Femur (tissue), 1 donor: ENCODE results near the gene HFE.
A peak's percentile ranks its signal among the peaks of the same experiment; 100 is the strongest.
"Not testable (repeated sequence)": the region's sequence is repeated elsewhere in the genome, so short reads cannot be mapped to it uniquely, and the experiment has no call there.

Source experiments
- DNase-seq: peaks from one replicate; pipeline ENCODE4 v3.0.0-alpha.2; 2017

The HFE gene, protein sequence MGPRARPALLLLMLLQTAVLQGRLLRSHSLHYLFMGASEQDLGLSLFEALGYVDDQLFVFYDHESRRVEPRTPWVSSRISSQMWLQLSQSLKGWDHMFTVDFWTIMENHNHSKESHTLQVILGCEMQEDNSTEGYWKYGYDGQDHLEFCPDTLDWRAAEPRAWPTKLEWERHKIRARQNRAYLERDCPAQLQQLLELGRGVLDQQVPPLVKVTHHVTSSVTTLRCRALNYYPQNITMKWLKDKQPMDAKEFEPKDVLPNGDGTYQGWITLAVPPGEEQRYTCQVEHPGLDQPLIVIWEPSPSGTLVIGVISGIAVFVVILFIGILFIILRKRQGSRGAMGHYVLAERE

GRCh38 chr6:26087284-26088115, at the start of gene HFE:
HFE (plus strand) TSS chr6:26087429; CDS start chr6:26087441, 12 bp downstream.
- DNase-seq, result peak; percentile 81

- DNase-seq, result no peak
Observed at GRCh38 chr6:26041946-26042345, 45.3 kb upstream of the HFE start.

DNA sequence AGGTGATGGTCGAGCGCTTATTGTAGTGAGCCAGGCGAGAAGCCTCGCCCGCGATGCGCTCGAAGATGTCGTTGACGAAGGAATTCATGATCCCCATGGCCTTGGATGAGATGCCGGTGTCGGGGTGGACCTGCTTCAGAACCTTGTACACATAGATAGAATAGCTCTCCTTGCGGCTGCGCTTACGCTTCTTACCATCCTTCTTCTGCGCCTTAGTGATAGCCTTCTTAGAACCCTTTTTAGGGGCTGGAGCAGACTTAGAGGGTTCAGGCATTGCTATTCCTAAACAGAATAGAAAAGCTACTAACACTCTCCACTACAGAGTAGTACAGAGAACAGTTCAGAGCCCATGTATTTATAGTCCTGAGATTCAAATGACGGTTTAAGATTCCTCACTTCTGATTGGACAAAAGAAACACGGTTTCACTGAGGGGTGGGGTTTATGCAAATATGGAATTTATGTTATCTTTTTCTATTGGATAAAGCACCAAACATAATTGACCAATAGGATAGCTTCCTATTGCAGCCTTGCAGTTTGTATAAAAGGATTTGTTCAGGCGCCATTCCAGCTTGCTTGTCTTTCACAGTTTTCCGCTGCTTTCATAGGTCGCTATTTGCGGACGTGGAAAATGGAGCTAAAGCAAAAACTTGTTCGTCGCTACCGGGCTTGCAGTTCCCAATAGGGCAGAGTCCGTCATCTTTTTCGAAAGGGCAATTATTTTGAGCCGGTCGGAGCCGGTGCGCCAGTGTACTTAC, 43.7 kb upstream of the HFE start:
- DNase-seq, result peak; percentile 92

GRCh38 chr6:26044140-26045064, 42.8 kb upstream of the HFE start:
- peak; percentile 53 for DNase-seq

DNA sequence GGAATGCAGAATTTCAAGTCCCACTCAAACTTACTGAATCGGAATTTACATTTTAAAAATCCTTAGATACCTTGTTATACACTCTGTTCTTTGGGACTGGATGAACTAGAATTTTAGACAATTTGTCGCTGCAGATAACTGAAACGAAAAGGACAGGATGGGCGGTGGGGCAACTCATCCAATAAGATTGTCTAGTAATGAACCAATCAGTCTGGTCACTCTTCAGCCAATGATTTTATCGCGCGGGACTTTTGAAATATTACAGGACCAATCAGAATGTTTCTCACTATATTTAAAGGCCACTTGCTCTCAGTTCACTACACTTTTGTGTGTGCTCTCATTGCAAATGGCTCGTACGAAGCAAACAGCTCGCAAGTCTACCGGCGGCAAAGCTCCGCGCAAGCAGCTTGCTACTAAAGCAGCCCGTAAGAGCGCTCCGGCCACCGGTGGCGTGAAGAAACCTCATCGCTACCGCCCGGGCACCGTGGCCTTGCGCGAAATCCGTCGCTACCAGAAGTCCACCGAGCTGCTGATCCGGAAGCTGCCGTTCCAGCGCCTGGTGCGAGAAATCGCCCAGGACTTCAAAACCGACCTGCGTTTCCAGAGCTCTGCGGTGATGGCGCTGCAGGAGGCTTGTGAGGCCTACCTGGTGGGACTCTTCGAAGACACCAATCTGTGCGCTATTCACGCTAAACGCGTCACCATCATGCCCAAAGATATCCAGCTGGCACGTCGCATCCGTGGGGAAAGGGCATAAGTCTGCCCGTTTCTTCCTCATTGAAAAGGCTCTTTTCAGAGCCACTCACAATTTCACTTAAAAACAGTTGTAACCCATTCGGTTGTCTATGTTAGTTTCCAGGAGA, 41.9 kb upstream of the HFE start:
- DNase-seq, result peak; percentile 92

GRCh38 chr6:26045928-26046368, 41.3 kb upstream of the HFE start:
- DNase-seq, result no peak

- not testable (repeated sequence) for DNase-seq
Observed at GRCh38 chr6:26047329-26047728, 39.9 kb upstream of the HFE start.

GRCh38 chr6:26048590-26048989, 38.6 kb upstream of the HFE start:
- no peak for DNase-seq

GRCh38 chr6:26051665-26052310, 35.4 kb upstream of the HFE start:
- no peak for DNase-seq

GRCh38 chr6:26052762-26053250, 34.4 kb upstream of the HFE start:
- DNase-seq, result not testable (repeated sequence)

GRCh38 chr6:26053992-26054780, 33.0 kb upstream of the HFE start:
- DNase-seq, result no peak

DNA sequence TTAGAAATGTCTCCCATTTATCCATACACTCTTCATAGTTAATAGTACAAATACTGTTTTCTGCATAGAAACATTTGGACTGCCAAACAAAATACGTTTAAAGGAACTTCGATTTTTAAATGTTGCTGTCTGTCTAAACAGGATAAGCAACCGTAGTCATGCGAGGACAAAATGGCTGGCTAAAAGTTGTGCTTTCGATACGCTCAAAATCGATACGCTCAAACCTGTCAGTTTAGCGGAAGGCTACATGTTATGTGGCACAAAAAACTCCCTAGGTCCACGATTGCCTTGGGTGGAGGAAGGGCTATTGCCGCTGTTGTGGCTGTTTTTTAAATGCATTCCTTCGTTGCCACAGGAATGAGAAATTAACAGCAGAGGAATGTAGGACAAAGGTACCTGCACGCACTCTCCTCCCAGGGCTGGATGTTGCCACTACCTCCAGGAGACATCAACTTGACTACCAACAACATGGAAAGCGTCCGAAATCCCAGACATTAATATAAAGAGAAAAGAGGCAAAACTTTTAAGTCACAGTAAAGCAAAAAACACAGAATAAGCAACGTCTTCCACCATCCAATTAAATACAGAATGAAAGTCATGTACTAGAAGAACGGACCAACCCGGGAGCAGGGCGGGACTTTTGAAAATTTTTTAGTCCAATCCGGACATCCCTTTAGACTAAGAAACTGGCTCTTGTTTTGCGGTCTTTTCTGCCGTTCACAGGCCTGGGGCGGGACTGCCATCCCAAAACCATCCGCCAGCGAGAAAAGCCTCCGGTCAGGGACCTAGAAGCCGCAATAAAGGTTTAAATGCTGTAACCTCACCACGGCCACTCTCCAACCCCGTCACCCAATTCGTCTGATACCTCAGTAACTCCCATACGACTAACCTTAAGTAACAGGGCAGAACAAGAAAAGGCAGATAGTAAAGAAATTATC, 32.2 kb upstream of the HFE start:
- DNase-seq, result peak; percentile 95

- DNase-seq, result peak; percentile 96
Observed at GRCh38 chr6:26055719-26056582, 31.3 kb upstream of the HFE start.

DNA sequence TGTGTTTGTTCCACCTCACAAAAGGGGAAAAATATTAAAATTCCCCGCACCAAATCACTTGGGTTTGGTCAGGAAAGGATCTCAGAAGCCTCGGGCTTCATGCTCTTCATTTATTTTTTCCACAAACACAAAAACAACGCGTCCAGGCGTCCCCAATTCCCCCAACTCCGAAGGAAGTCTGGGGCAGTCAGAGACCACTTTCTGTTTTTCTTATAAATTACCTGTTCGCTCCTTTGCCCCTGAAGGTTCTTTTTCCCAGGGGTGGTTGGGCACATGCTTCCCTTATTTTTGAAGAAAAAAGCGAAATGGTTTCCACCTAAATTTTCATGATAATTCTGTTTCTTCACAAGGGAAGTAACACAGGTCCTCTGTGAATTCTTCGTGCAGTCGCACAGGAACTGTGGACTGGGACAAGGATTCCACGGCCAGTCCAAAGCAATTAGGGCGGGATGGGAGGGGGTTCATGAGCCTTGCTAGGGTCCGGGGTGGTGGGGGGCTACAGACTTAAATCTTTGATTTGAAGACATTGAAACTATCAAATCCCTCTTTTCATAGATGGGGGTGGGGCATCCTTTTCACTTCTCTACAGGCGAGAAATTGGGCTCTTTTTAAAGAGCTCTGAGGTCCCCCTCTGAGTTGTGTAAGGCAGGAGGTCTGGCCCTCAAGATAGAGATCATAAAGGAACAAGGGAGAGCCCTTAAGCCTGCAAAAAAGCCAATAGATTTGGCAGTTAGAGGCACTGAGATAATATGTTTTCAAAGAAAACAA, 30.5 kb upstream of the HFE start:
- peak; percentile 57 for DNase-seq

GRCh38 chr6:26057899-26058298, 29.3 kb upstream of the HFE start:
- no peak for DNase-seq

GRCh38 chr6:26058477-26059033, 28.7 kb upstream of the HFE start:
- DNase-seq, result not testable (repeated sequence)
